HFFc6 (cell line): Measurements from ENCODE around the gene PDE5A. TPM values are rescaled to one million over a fixed set of nuclear protein-coding genes. Genes with fewer than 3 reads are reported as not detected.
A peak's percentile ranks its signal among the peaks of the same experiment; 100 is the strongest.
"Not testable (repeated sequence)": the region's sequence is repeated elsewhere in the genome, so short reads cannot be mapped to it uniquely, and the experiment has no call there.

Experiments used
- DNase-seq: peaks from one replicate; pipeline ENCODE4 v3.0.0-alpha.2; 2018
- H3K27ac Mint-ChIP-seq: 2 replicates; pipeline ENCODE4 v1.8.0; 2020; ENCODE audit warnings: mild to moderate bottlenecking, mixed read lengths
- H3K27me3 Mint-ChIP-seq: 2 replicates; pipeline ENCODE4 v1.8.0; 2021; ENCODE audit warnings: mild to moderate bottlenecking, moderate library complexity, mixed read lengths; ENCODE audit not compliant: insufficient read depth
- H3K36me3 Mint-ChIP-seq: 2 replicates; pipeline ENCODE4 v1.8.0; 2021; ENCODE audit warnings: low read depth, mixed read lengths
- H3K4me1 Mint-ChIP-seq: 2 replicates; pipeline ENCODE4 v1.8.0; 2020; ENCODE audit warnings: low read depth, mixed read lengths
- H3K4me3 Mint-ChIP-seq: 2 replicates; pipeline ENCODE4 v1.8.0; 2020; ENCODE audit warnings: mild to moderate bottlenecking, moderate library complexity, mixed read lengths
- H3K9me3 Mint-ChIP-seq: 2 replicates; pipeline ENCODE4 v1.8.0; 2020; ENCODE audit warnings: mild to moderate bottlenecking, mixed read lengths
- total RNA-seq, 6 experiments: library from RNA; stranded (reverse); fragmentation: NEBNext Ultra II Directional; extraction: Animal tissue kit (Norgen Biotek cat#: 25700); gene quantifications; 2 replicates in 1 of 6; 3 replicates in 5 of 6; pipeline ENCODE4 v1.2.3, GENCODE V29; 2021
- TF ChIP-seq, protein P1 (sequence below): fragments of 200-600 bp; sonication (generic); IDR thresholded peaks from 2 replicates; pipeline ENCODE4 v1.5.0; 2021; ENCODE audit warnings: antibody characterized with exemption, mild to moderate bottlenecking

The PDE5A gene
- total RNA-seq, 6 experiments from 2014 or later: 13.3 to 23.2 (median 18.6) TPM

DNA sequence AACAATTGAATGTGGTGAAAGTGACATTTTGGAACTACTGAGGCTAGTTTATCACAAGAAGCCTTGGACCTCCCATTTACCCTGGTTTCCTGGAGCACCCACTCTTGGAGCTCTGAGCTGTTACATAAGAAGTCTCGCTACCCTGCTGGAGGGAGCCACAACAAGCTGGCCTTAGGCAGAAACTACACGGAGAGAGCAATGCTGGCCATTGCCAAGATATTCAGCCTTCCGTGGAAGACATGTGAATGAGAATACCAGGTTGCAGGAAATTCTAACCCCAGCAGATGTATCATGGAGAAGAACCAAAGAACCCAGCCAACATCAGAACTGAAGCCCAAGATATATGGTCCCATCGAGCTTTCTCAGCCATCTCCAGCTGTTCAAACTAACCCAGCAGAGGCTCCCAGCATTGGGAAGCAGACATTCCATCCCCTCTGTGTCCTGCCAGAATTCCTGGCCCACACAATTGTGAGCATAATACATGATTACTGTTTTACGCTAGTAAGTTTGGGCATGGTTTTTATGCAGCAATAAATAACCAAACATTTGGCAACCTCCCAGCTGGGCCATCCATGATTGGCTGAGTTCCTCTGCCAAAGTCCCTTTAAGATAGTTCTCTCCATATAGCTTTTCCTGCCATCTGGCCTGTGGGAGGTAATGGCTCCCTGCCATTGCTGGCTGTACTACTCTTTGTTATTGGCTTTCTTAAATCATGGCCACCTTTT lies 17.9 kb upstream of the PDE5A start:
- H3K27ac Mint-ChIP-seq: no peak overlapping the region
- no peaks in the 10 kb centered on the region for H3K36me3 Mint-ChIP-seq
- H3K27me3 Mint-ChIP-seq: peaks cover 2% of the 10 kb centered on the region
- TF ChIP-seq, protein P1, sequence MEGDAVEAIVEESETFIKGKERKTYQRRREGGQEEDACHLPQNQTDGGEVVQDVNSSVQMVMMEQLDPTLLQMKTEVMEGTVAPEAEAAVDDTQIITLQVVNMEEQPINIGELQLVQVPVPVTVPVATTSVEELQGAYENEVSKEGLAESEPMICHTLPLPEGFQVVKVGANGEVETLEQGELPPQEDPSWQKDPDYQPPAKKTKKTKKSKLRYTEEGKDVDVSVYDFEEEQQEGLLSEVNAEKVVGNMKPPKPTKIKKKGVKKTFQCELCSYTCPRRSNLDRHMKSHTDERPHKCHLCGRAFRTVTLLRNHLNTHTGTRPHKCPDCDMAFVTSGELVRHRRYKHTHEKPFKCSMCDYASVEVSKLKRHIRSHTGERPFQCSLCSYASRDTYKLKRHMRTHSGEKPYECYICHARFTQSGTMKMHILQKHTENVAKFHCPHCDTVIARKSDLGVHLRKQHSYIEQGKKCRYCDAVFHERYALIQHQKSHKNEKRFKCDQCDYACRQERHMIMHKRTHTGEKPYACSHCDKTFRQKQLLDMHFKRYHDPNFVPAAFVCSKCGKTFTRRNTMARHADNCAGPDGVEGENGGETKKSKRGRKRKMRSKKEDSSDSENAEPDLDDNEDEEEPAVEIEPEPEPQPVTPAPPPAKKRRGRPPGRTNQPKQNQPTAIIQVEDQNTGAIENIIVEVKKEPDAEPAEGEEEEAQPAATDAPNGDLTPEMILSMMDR: no peak
- no peak for DNase-seq
- H3K4me1 Mint-ChIP-seq: peaks cover 15% of the 10 kb centered on the region
- H3K9me3 Mint-ChIP-seq: no peaks in the 10 kb centered on the region
- H3K4me3 Mint-ChIP-seq: no peak overlapping the region

DNA sequence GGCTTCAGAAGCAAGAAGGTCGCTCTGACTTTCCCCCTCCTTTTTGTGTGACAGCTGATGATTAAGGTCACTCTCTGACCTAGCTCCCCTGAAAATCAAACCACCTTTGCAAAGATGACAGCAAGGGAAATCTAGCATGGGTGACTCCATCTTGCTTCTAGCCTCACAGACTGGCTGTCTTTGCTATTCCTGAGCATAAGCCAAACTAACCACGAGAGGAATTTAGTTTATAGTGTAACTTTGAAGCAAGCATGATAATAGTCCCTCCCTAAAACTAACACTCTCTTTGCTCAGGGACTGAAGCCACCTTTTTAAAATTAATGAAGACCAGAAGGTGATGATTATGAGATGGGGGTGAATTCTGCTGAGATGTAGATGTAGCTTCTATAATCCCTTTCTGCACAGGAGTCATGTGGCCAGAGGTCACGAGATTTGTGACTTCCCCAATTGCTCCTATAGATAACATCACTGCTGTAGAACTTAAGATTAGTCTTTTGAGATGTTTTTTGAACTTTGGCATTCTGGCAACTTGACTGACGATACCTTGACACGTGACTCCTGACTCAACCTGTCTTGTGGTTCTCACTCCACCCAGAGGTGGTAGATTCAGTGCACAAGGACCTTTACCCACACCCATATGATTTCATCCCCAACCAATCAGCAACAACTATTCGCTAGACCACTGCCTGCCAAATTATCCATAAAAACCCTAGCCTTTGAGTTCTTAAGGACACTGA lies 14.9 kb upstream of the PDE5A start:
- TF ChIP-seq, protein P1: no peak
- no peak for DNase-seq
- H3K4me1 Mint-ChIP-seq: peaks cover 15% of the 10 kb centered on the region
- H3K36me3 Mint-ChIP-seq: no peaks in the 10 kb centered on the region
- H3K9me3 Mint-ChIP-seq: no peaks in the 10 kb centered on the region
- no peak overlapping the region for H3K27ac Mint-ChIP-seq
- H3K27me3 Mint-ChIP-seq: peaks cover 2% of the 10 kb centered on the region
- H3K4me3 Mint-ChIP-seq: no peak overlapping the region

- no peak overlapping the region for H3K4me3 Mint-ChIP-seq
- no peaks in the 10 kb centered on the region for H3K36me3 Mint-ChIP-seq
- no peak for DNase-seq
- no peak overlapping the region for H3K27ac Mint-ChIP-seq
- no peaks in the 10 kb centered on the region for H3K9me3 Mint-ChIP-seq
- H3K4me1 Mint-ChIP-seq: 0 out of 2 replicates have a peak, but pooled peaks cover 8% of the 10 kb centered on the region
- H3K27me3 Mint-ChIP-seq: peaks cover 2% of the 10 kb centered on the region
- TF ChIP-seq, protein P1: no peak
Observed at GRCh38 chr4:119641765-119642164, 13.2 kb upstream of the PDE5A start.

GRCh38 chr4:119638359-119638758 lies 9.8 kb upstream of the PDE5A start:
- DNase-seq: no peak
- Mint-ChIP-seq H3K4me1 (0 out of 2 replicates have a peak, but pooled peaks cover 3% of the 10 kb centered on the region), H3K27ac (no peak overlapping the region), H3K9me3 (no peaks in the 10 kb centered on the region), H3K4me3 (no peak overlapping the region), H3K36me3 (no peaks in the 10 kb centered on the region), H3K27me3 (no peaks in the 10 kb centered on the region)
- TF ChIP-seq, protein P1: no peak

- not testable (repeated sequence) for H3K9me3 Mint-ChIP-seq, H3K36me3 Mint-ChIP-seq, H3K27ac Mint-ChIP-seq, DNase-seq, H3K4me3 Mint-ChIP-seq, H3K27me3 Mint-ChIP-seq
- peaks cover 10% of the 10 kb centered on the region for H3K4me1 Mint-ChIP-seq
Observed at GRCh38 chr4:119636851-119637250, 8.2 kb upstream of the PDE5A start.

DNA sequence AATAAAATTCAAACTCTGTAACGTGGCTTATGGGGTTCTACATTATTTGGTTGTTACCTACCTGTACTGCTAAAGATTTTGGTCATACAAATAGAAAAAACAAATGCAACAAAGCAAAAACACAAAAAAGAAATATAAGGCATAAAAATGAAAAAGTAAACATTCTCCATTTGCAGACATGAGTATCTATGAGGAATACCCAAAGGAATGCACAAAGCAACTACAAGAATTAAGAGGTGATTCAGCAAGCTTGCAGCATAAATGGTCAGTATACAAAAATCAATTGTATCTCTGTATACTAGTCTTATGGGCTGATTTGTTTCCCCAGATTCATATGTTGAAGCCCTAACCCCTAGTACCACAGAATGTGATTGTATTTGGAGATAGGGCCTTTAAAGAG lies 3.6 kb upstream of the PDE5A start:
- no peak overlapping the region; the same call in 1 of the 2 replicates for H3K27ac Mint-ChIP-seq
- peaks cover 19% of the 10 kb centered on the region for H3K4me1 Mint-ChIP-seq
- H3K36me3 Mint-ChIP-seq: no peaks in the 10 kb centered on the region

More for the DNA sequence above, 3.6 kb upstream of the PDE5A start:
- no peak overlapping the region for H3K4me3 Mint-ChIP-seq
- peaks cover 3% of the 10 kb centered on the region; the same call in 1 of the 2 replicates for H3K27me3 Mint-ChIP-seq
- no peaks in the 10 kb centered on the region for H3K9me3 Mint-ChIP-seq
- peak; percentile 63 for DNase-seq
- TF ChIP-seq, protein P1: no peak
